HUDEP-2 (cell line): ENCODE results near the gene SLC7A9.

Source experiments
- DNase-seq, 76 experiments: peaks; one replicate each; lab custom pipeline; 2025; ENCODE audit not compliant: unreplicated experiment in 76 of 76; lab: John Stamatoyannopoulos, UW

Gene SLC7A9

DNA sequence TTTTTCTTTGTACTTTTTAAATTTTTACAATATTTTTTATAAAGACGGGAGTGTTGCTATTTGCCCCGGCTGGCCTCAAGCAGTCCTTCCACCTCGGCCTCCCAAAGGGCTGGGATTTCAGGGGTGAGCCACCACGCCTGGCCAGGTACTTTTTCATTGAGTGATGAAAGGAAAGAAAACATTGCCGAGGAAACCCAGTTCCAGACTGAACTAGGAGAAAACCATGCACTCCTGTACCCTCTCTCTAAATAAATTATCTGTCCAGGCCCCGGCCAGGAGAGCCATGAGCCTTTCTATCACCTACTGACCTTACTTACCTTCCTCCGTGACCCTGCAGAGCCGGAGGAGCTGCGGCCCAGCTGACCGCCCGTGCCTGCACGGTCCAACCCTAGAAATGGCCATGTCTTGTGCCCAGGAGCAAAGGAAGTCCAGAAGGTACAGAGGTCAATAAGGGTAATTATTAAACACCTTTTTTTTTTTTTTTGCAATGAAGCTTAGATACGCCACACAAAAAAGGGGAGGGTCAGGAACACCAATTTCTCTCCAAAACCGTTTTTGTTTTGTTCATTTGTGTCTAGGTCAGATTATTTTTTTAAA lies at the start of gene SLC7A9:
TSS of gene SLC7A9 (minus strand) at position 399 of the 597 bp plus-strand sequence. CDS start 1,233 bp downstream, outside the sequence.
- no peak for DNase-seq

DNA sequence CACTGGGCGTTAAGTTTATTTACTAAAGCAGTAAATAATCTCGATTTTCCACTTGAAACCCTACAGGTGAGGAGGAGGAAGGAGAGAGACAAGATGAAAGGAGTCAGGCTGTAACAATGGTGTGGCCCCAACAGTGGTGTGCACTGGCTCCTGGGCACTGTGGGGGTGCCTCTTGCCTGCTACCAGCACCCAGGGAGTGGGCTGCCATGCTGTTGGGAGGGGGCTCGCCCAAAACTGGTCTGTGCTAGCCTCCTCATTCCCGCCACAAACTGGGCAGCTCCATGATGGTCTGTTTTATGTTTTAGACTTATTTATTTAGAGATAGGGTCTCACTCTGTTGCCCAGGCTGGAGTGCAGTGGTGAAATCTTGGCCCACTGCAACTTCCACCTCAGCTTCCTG lies 49.8 kb upstream of the SLC7A9 start:
- no peak for DNase-seq

DNA sequence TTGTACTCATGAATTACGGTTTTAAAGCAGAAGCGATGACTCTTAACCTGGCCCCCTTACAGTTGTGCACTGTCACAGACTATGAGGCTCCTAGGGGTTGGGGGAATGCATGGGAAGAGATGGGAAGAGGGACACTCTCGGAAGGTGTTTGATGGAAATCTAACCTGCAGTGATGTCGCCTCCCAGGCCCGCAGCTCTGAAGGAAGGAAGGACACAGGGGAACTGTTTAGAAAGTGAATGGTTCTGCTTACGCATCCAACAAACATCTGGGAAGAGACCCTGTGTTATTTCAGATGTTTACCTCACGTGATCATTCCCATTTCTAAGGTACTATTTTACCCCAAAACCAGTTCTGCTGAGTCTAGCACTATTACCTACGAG lies 48.0 kb upstream of the SLC7A9 start:
- DNase-seq = no peak

DNA sequence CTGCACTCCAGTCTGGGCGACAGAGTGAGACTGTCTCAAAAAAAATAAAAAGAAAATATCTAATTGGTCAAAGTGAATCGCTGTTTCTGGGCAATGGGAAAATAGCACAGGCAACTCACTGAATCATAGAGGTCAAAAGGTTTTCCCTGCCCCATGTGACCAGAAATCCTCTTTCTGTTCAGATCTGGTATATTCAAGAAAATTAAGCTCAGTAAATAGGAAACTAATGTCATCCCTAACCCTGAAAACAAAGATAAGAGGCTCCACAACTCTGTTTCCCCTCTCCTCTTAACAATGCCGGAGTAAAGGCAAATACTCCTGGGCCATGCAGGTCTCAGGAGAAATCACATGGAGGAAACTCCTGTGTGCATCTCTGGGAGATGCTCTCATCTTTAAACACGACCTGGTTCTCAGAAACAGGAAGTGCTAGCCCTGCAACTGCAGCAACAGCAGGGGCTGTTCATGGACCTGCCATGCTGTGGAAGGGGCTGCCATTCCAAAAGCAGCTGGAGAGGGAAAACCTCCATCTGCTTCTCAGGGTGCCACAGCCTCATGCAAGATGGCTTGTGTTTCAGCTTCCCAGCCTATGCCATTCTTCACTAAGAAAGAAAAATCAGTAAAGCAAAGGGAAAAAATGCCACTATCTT lies 47.5 kb upstream of the SLC7A9 start:
- DNase-seq = no peak

DNA sequence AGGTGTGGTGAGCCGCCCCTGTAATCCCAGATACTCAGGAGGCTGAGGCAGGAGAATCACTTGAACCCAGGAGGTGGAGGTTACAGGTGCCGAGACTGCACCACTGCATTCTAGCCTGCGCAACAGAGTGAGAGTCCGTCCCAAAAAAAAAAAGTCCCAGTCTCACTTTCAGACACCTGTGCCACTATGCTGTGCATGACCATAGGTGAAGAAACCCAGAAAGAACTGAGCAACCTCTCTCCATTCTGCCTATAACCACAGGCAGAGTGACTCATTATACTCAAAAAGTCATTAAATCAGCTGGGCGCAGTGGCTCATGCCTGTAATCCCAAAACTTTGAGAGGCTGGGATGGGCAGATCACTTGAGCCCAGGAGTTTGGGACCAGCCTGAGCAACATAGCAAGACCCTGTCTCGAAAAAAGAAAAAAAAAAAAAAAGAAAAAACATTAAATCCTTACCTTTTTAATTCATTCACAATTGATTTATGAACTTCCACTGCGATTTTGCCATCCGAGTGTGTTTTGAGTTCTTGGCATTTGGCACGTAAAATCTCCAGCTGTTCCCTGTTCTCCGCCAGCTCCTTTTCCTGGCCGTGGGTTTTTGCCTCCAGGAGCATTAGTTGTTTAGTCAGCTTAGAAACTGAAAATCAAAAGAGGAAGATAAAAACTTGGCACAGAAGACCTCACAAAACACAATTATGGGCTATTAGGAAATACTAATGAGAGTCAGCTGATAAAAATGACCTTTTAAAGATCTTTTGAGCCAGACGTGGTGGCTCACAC lies 45.5 kb upstream of the SLC7A9 start:
- DNase-seq = no peak

DNA sequence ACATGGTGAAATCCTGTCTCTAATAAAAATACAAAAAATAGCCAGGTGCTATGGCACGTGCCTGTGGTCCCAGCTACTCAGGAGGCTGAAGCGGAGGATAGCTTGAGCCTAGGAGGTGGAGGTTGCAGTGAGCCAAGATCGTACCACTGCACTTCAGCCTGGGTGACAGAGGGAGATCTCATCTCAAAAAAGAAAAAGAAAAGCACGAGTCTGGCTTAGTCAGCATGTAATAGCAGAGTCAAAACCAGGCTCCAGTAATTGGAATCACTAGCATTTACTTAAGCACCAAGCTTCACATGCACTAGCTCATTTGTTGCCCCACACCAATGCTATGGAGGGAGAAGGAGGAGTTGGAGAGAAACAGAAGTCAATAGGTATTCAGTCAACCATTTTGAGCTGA lies 41.9 kb upstream of the SLC7A9 start:
- DNase-seq = no peak

DNA sequence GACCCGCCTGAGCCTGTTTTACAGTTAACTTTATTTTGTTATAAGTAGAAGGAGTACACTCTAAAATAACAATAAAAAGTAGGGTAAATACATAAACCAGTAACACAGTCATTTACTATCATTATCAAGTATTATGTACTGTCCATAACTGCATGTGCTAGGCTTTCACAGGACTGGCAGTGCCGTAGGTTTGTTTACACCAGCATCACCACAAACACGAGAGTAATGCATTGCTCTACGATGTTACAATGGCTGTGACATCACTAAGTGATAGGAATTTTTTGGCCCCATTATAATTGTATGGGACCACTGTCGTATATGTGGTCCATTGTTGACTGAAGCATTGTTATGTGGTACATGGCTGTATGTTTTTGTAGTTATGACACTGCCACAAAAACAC lies 41.3 kb upstream of the SLC7A9 start:
- no peak for DNase-seq

DNA sequence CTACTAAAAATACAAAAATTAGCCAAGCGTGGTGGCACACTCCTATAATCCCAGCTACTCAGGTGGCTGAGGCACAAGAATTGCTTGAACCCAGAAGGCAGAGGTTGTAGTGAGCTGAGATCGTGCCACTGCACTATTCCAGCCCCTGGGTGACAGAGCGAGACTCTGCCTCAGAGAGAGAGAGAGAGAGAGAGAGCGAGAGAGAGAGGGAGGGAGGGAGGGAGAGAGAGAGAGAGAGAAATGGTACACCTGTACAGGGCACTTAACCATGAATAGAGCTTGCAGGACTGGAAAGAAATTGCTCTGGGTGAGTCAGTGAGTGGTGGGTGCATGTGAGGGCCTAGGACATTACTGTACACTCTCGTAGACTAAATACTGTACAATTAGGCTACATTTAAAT lies 40.5 kb upstream of the SLC7A9 start:
- DNase-seq = no peak

DNA sequence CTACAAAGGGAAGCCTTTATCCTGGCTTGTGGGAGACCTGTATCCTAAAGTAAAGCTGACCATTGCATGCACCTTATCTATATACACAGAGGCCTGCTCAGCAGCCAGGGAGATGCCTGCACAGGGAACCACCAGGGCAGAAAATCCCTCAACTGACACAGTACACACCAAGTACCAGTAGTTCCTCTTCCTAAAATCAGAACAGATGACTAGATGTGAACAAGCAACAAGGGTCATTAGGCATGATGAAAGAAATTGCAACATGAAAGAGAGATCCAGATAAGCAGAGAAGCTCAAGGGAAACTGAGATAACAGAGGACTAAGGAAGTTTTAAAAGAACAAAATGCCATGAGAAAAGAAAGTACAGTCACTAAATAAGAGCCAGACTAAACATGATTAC lies 39.7 kb upstream of the SLC7A9 start:
- DNase-seq = no peak

DNA sequence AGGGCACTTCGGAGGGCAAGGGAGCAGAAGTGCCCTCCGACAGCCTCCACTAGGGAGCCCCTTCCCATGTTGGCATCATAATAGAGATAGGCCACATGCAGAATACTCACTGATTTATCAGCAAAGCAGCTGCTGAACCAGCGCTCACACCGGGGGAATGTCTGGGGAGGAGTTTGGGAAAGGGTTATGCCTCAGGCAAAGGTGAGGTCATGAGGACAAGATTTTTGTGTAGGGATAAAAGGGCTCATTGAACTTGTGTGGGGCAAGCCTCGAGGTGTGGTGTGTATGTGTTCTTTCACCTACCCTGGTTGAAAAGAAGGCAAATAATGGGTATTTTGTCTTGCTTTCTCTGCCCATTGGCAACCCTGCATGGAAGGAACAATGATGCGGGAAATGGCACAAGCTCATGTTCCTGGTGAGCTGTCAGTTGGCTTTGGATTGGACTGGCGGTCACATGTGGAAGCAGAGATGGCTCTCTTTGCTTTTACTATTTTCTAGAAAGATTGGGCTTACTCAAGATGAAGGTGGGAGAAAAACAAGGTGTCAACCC lies 39.1 kb upstream of the SLC7A9 start:
- DNase-seq = no peak

DNA sequence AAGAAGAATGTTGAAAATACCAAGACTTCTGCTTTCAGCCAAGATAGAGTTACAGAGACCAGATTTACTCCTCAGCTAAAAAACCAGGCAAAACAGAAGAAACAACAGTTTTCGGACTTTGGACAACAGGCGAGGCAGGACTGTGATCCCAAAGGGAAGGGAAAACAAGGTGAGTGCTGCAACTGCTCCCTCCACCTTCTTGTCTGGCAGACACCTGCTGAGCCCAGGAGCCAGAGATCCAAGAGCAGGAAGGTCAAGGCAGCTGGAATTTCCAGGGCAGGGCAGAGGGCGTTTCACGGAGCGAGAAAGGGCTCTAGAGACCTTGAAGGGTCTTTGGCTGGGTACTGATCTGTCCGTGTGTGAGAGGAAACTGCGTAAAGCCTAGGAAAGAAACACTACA lies 32.9 kb upstream of the SLC7A9 start:
- DNase-seq = no peak

DNA sequence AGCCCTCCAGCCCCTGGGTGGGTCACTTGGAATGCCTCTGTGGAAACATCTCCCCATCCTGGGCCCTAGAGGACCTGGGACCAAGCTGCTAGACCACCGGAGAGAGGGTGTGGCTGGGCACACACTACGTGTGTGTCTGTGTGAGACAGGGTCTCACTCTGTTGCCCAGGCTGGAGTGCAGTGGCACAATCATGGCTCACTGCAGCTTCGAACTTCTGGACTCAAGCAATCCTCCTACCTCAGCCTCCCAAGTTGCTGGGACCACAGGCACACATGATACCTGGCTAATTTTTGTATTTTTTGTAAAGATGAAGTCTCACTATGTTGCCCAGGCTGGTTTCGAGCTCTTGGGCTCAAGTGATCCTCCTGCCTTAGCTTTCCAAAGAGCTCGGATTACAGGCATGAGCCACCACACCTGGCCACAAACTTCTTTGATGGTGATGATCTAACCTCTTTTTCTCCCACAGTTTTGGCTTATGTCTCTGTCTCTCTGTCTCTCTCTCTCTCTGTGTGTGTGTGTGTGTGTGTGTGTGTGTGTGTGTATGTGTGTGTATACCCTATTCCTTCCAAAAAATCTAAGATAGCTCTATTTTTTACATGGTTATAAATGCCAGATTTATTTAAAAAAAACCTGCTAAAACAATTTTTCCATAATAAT lies 32.1 kb upstream of the SLC7A9 start:
- DNase-seq = no peak

DNA sequence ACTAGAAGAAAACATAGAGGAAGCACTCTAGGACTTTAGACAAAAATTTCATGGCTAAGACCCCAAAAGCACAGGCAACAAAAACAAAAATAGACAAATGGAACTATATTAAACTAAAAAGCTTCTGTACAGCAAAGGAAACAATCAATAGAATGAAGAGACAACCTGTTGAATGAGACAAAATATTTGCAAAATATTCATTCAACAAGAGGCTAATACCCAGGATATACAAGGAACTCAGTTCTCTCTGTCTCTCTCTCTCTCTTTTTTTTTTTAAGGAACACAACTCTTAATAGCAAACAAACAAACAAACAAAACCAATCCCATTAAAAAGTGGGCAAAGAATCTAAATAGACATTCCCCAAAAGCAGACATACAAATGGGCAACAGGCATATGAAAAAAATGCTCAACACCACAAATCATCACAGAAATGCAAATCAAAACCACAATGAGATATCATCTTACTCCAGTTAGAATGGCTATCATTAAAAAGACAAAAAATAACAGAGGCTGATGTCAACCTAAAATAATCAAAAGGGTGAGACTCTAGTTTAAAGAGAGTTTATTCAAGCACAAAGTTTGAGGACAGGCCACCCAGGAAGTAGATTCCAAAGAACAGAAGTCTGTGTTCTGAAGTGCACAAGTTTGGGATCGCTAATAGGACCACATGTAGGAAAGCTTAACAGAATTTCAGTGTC lies 27.1 kb upstream of the SLC7A9 start:
- no peak for DNase-seq

DNA sequence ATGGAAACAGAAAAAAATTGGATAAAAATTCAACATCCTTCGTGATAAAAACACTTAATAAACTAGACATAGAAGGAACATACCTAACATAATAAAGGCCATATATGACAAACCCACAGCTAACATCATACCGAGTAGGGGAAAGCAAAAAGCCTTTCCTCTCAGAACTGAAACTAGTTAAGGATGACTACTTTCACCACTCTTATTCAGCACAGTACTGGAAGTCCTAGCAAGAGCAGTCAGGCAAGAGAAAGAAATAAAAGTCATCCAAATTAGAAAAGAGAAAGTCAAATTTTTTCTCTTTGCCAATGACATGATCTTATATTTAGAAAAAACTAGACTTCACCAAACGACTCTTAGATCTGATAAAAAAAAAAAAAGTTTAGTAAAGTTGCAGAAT lies 25.8 kb upstream of the SLC7A9 start:
- DNase-seq = no peak

DNA sequence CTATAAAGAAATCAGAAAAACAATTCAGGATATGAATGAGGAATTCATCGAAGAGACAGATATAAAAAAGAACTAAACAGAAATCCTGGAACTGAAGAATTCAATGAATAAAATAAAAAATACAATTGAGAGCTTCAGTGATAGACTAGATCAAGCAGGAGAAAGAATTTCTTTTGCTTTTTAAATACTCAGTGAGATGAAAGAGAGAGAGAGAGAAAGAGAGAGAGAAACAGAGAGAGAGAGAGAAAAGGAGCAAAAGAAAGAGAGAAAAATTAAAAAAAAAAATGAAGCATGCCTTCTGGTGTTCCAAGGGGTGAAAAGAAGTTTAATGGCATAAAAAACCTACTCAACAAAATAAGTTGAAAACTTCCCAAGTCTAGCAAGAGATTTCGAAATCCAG lies 22.0 kb upstream of the SLC7A9 start:
- no peak for DNase-seq

DNA sequence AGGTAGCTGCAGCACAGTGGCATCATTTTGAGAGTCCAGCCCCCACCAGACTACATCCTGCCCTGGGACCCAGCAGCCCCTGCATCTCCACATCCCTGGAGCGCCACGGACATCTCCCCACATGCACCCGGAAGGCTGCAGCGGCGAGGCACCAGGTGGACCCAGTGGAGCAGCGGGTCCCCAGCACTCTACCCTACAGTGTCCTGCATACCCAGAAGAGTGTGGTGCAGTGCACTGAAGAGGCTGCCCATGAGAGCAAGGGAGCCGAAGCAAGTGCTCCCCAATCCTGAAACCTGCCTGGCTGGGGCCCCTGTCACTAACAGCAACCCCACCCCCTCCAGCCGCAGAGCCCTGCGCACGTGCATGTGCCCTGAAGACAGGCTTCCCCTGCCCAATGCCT lies 21.3 kb upstream of the SLC7A9 start:
- no peak for DNase-seq

DNA sequence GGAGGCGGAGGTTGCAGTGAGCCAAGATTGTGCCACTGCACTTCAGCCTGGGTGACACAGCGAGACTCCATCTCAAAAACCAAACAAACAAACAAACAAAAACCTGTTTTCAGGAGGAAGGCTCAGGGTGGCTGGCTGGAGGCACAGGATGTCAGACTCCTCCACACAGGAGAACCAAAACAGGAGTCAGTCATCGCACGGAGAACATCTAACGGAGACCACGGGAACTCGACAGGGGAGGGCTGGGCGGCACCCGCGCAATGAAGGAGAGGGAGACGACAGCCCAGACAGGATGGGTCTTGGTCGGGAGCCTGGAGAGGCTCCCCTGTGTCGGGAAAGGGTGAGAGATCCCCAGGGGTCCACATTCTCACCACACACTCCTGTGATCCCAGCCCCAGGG lies 20.8 kb upstream of the SLC7A9 start:
- DNase-seq = no peak

DNA sequence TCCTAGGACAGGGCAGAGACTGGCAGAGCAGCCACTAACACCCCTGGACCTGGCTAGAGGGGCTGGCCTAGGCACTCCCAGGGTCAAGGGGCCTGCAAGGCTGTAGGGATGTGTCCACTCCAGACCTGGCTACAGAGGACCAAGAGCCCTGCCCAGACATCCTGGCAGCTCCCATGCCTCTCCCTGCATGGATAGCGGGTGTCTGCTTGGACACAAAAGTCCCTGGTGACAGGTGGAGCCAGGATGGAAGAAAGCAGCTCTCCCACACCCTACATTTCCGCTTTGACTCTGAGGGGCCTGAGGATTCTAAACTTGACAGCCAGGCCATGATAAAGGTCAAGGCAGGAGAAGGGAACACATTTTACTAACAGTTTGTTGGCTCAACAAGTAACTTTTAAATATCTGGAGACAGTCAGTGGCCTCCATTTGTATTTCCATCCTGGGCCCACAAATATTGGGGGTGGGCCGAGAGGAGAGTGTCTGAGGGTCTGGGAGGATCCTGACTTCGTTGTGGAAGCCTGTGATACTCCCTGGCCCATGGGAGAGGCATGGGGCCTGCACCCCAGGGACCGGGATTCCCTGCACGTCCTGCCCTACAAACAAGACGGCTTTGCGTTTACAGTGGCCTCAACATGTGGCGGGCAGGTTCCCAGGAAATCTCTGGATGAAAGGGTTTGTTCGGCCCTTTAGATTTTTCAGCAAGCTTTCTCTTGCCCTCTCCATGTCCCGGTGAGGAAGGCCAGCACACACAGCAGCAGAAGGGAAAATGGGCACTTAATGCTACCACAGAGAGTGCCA lies 19.8 kb upstream of the SLC7A9 start:
- DNase-seq = no peak

DNA sequence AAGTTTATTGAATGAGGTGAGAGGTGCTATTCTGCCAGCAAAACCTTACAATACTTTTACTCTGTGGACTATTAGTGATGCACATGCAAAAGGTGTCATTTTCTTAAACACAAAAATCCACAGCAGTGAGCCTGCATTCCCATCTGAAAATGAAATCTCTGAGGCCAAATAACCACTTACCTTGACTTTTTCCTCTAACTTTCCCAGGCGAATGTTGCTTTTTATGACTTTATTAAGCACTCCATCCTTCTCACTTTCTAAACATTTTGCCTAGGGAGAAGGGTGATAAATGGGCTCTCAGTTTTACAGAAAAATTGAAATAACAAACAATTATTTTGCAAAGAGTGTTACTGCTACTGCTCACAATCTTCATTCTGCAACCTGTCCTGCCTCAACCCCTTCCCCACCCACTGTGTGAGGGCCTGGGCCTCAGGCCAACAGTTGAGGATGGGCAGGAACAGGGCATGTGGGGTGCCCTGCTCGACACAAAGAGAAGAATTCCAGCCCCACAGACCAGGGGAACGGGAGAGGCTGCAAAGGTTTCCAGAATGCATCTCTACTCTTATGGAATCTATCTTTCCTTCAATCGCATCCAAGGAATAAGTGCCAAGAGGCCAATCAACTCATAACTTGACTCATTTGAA lies 18.1 kb upstream of the SLC7A9 start:
- DNase-seq = no peak
